Endothelial cell of umbilical vein (primary cell): Measurements from ENCODE around the gene VWA1. TPM values are rescaled to one million over a fixed set of nuclear protein-coding genes. Genes with fewer than 3 reads are reported as not detected.

Source experiments
- BruUV-seq: library from RNA; stranded (reverse); fragments of 400-500 nt; replicated peaks from 2 replicates; lab custom pipeline; 2021; lab: Mats Ljungman, UMichigan
- CTCF ChIA-PET: fragments of 300-600, 350-600 bp; sonication (Branson Sonifier 250); formaldehyde crosslinking; loops from one replicate; lab custom pipeline; 2021; ENCODE audit warnings: antibody characterized with exemption, inconsistent platforms; lab: Charles Lee
- POLR2A ChIA-PET: fragments of 300-600, 350-600 bp; sonication (Branson Sonifier 250); formaldehyde crosslinking; loops from one replicate; lab custom pipeline; 2021; ENCODE audit warnings: antibody characterized with exemption, inconsistent platforms; lab: Charles Lee
- DNase-seq: peaks from one replicate; pipeline ENCODE4 v3.0.0-alpha.2; 2011; ENCODE audit warnings: low read depth, low spot score
- FAIRE-seq: peaks from 2 replicates; lab custom pipeline; 2011; peaks lifted over from hg19 to GRCh38; lab: Jason Lieb, UNC
- H2AFZ ChIP-seq: 2 replicates; pipeline ENCODE4 v1.6.0; 2012; ENCODE audit warnings: low read depth, low read length, control low read depth, inconsistent platforms
- H3K27ac ChIP-seq: 2 replicates; pipeline ENCODE4 v1.5.1; 2011; ENCODE audit warnings: low read depth, mild to moderate bottlenecking, control low read depth, low read length, moderate library complexity; ENCODE audit not compliant: insufficient read depth
- H3K27me3 ChIP-seq, 2 experiments: 2 replicates each; pipeline versions ENCODE4 v1.6.0 to v1.6.1; 2011; ENCODE audit warnings: low read length in 2 of 2, mixed read lengths in 1 of 2; ENCODE audit not compliant: control insufficient read depth in 2 of 2, insufficient read depth in 2 of 2
- H3K36me3 ChIP-seq, 2 experiments: 2 replicates in 1 of 2; 3 replicates in 1 of 2; pipeline ENCODE4 v1.5.1; 2011; ENCODE audit warnings: low read length in 2 of 2, mild to moderate bottlenecking in 1 of 2, moderate library complexity in 1 of 2; ENCODE audit not compliant: control insufficient read depth in 2 of 2, insufficient read depth in 2 of 2; ENCODE audit errors: extremely low read depth in 1 of 2
- H3K4me1 ChIP-seq: 3 replicates; pipeline ENCODE4 v1.5.1; 2011; ENCODE audit warnings: mild to moderate bottlenecking, low read length; ENCODE audit not compliant: control insufficient read depth, insufficient read depth; ENCODE audit errors: extremely low read depth
- H3K4me2 ChIP-seq: 2 replicates; pipeline ENCODE4 v1.6.1; 2011; ENCODE audit warnings: low read length, control low read depth, mixed read lengths; ENCODE audit not compliant: insufficient read depth
- H3K4me3 ChIP-seq, 3 experiments: fragments of 200-600 bp in 1 of 3; sonication (generic), shearing (Covaris generic) in 1 of 3; replicated peaks in 1 of 3; 2 replicates each; pipeline ENCODE4 v1.5.1; 2011 to 2016; ENCODE audit warnings: control low read depth in 3 of 3, low read length in 3 of 3, mild to moderate bottlenecking in 2 of 3, inconsistent platforms in 1 of 3, low read depth in 1 of 3, moderate library complexity in 1 of 3; ENCODE audit not compliant: insufficient read depth in 1 of 3
- H3K79me2 ChIP-seq: 2 replicates; pipeline ENCODE4 v1.6.0; 2012; ENCODE audit warnings: low read length, inconsistent platforms; ENCODE audit not compliant: control insufficient read depth, insufficient read depth
- H3K9ac ChIP-seq: replicated peaks from 2 replicates; pipeline ENCODE3; 2011; ENCODE audit warnings: low read length, control low read depth; ENCODE audit not compliant: insufficient read depth; ENCODE audit errors: extremely low read depth
- H3K9me1 ChIP-seq: replicated peaks from 3 replicates; pipeline ENCODE4 v1.6.0; 2011; ENCODE audit warnings: mild to moderate bottlenecking, low read length; ENCODE audit not compliant: control insufficient read depth, insufficient read depth; ENCODE audit errors: extremely low read depth
- H3K9me3 ChIP-seq: replicated peaks from 2 replicates; pipeline ENCODE4 v1.5.1; 2012; ENCODE audit warnings: low read length, inconsistent platforms; ENCODE audit not compliant: control insufficient read depth, insufficient read depth
- H4K20me1 ChIP-seq: replicated peaks from 2 replicates; pipeline ENCODE3; 2011; ENCODE audit warnings: mild to moderate bottlenecking, low read length; ENCODE audit not compliant: control insufficient read depth, insufficient read depth; ENCODE audit errors: extremely low read depth
- EZH2 ChIP-seq: IDR thresholded peaks from 2 replicates; pipeline ENCODE4 v1.6.1; 2012; ENCODE audit warnings: borderline replicate concordance, low read depth, mild to moderate bottlenecking, moderate library complexity, low read length, inconsistent platforms; ENCODE audit not compliant: severe bottlenecking
- GATA2 ChIP-seq: IDR thresholded peaks from 2 replicates; pipeline ENCODE4 v1.7.0; 2011; ENCODE audit warnings: low read depth, mild to moderate bottlenecking, moderate library complexity, mixed read lengths, low read length; ENCODE audit not compliant: insufficient read length, insufficient read depth
- POLR2A ChIP-seq: IDR thresholded peaks from 2 replicates; pipeline ENCODE4 v1.6.1; 2012; ENCODE audit warnings: low read depth, mild to moderate bottlenecking, control low read depth, low read length
- POLR2AphosphoS5 ChIP-seq: IDR thresholded peaks from 2 replicates; pipeline ENCODE4 v1.6.1; 2012; ENCODE audit warnings: low read depth, mild to moderate bottlenecking, control low read depth, low read length, moderate library complexity; ENCODE audit not compliant: insufficient read depth
- dilution Hi-C: fragments of 300-500 bp; cut with MboI; formaldehyde crosslinking; loops from one replicate; pipeline ENCODE4 v1.15.0; 2019; ENCODE audit warnings: low sequenced_read_pairs; ENCODE audit not compliant: extremely low pct_ligation_motif_present
- intact Hi-C: fragments of 100-400 bp; cut with micrococcal nuclease; formaldehyde crosslinking; loops from one replicate; pipeline ENCODE4 v1.10.0; 2022
- polyA plus RNA-seq, 4 experiments: library from polyadenylated mRNA; depleted of rRNA in 3 of 4; stranded (reverse) in 3 of 4; unstranded in 1 of 4; fragments of >200 nt; gene quantifications; 2 replicates each; pipeline versions ENCODE4 v1.2.1 to v1.2.3, GENCODE V29; 2011 to 2012; ENCODE audit warnings: missing spikeins in 1 of 4
- total RNA-seq: library from RNA; stranded (reverse); gene quantifications from 2 replicates; pipeline ENCODE4 v1.2.3, GENCODE V29; 2021
- TF ChIP-seq, protein P1 (sequence below): IDR thresholded peaks from 2 replicates; pipeline ENCODE4 v1.6.1; 2011; ENCODE audit not compliant: insufficient read depth, insufficient read length
- TF ChIP-seq, protein P2 (sequence below), 2 donors: IDR thresholded peaks; 1 replicate in 1 of 2; 2 replicates in 1 of 2; pipeline ENCODE4 v1.5.1; 2011; ENCODE audit warnings: low read length in 2 of 2, mild to moderate bottlenecking in 2 of 2, moderate library complexity in 2 of 2, control low read depth in 1 of 2, inconsistent platforms in 1 of 2, low read depth in 1 of 2; ENCODE audit not compliant: insufficient read depth in 1 of 2; ENCODE audit errors: extremely low read depth in 1 of 2

The VWA1 gene
- total and polyA plus RNA-seq, 2 donors (not counting 3 experiments of a cell fraction or from before 2014, with no cell fraction given) = 2.0 to 6.1 TPM

GRCh38 chr1:1419813-1420653, 15.5 kb upstream of the VWA1 start:
- no peaks in the 10 kb centered on the region for H3K27me3 ChIP-seq
- dilution Hi-C loops (no loop called here), intact Hi-C loops (no loop called here)
- CTCF ChIA-PET = interaction anchor here (0.6 to 2.2 kb wide), 7 partner anchors 10 to 45 kb away, joined by 3 to 11 read pairs (median 5); partner anchors contain the start of genes AURKAIP1 and CCNL2
- no peak overlapping the region for H3K9ac ChIP-seq
- H3K27ac ChIP-seq = no peak overlapping the region
- H3K4me2 ChIP-seq = no peak overlapping the region
- H3K4me1 ChIP-seq = peaks cover 3% of the 10 kb centered on the region
- no peaks in the 10 kb centered on the region for H3K79me2 ChIP-seq
- peak overlapping the region in 1 of 3 experiments; percentile 21 for H3K4me3 ChIP-seq
- POLR2A ChIA-PET = no interaction called here
- no peaks in the 10 kb centered on the region for H3K9me3 ChIP-seq
- no peaks in the 10 kb centered on the region for H3K9me1 ChIP-seq
- no TSS peak for BruUV-seq
- peak overlapping the region; percentile 71 for H2AFZ ChIP-seq
- DNase-seq (no peak), FAIRE-seq (no peak)
- TF ChIP-seq POLR2A = no peak
- TF ChIP-seq, protein P1, sequence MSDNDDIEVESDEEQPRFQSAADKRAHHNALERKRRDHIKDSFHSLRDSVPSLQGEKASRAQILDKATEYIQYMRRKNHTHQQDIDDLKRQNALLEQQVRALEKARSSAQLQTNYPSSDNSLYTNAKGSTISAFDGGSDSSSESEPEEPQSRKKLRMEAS = no peak
- no peak for TF ChIP-seq POLR2AphosphoS5
- TF ChIP-seq, protein P2, sequence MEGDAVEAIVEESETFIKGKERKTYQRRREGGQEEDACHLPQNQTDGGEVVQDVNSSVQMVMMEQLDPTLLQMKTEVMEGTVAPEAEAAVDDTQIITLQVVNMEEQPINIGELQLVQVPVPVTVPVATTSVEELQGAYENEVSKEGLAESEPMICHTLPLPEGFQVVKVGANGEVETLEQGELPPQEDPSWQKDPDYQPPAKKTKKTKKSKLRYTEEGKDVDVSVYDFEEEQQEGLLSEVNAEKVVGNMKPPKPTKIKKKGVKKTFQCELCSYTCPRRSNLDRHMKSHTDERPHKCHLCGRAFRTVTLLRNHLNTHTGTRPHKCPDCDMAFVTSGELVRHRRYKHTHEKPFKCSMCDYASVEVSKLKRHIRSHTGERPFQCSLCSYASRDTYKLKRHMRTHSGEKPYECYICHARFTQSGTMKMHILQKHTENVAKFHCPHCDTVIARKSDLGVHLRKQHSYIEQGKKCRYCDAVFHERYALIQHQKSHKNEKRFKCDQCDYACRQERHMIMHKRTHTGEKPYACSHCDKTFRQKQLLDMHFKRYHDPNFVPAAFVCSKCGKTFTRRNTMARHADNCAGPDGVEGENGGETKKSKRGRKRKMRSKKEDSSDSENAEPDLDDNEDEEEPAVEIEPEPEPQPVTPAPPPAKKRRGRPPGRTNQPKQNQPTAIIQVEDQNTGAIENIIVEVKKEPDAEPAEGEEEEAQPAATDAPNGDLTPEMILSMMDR (IDR thresholded peaks at IDR 0.05; ENCODE audit: extremely low read depth in 1 of 2, insufficient read depth in 1 of 2, low read depth in 1 of 2, low read length in 2 of 2) = no peak
- peak; percentile 37 for TF ChIP-seq EZH2
- no peak for TF ChIP-seq GATA2
- H4K20me1 ChIP-seq = no peaks in the 10 kb centered on the region
- H3K36me3 ChIP-seq = no peaks in the 10 kb centered on the region
